ENCODE results near the gene SFMBT2.
"Not testable (repeated sequence)": the region's sequence is repeated elsewhere in the genome, so short reads cannot be mapped to it uniquely, and the experiment has no call there.

The SFMBT2 gene

GRCh38 chr10:7388602-7389001 lies 22.2 kb downstream of the SFMBT2 start:
- no peaks in the 10 kb centered on the region for H3K36me3 ChIP-seq (ENCODE audit: control insufficient read depth in 1 of 2, insufficient read depth in 2 of 2, low read length in 2 of 2)
- peaks cover 0 to 3% of the 10 kb centered on the region in 2 donors for H3K4me1 ChIP-seq (ENCODE audit: control insufficient read depth in 1 of 2, insufficient read depth in 2 of 2, low read length in 2 of 2)
- no peaks in the 10 kb centered on the region for H3K27me3 ChIP-seq (ENCODE audit: control insufficient read depth in 1 of 2, insufficient read depth in 2 of 2, low read length in 2 of 2)
- no peak overlapping the region for H3K4me3 ChIP-seq (ENCODE audit: low read depth in 1 of 2, low read length in 2 of 2)
- no peaks in the 10 kb centered on the region for H3K9me3 ChIP-seq (ENCODE audit: control insufficient read depth in 1 of 2, low read length in 2 of 2)
- H3K9ac ChIP-seq (ENCODE audit: low read depth in 1 of 2, low read length in 2 of 2), result no peak overlapping the region
- no peak overlapping the region for H3K27ac ChIP-seq (ENCODE audit: low read depth, low read length)

- H3K9ac ChIP-seq (ENCODE audit: low read depth in 1 of 2, low read length in 2 of 2); H3K36me3 ChIP-seq (ENCODE audit: control insufficient read depth in 1 of 2, insufficient read depth in 2 of 2, low read length in 2 of 2); H3K4me1 ChIP-seq (ENCODE audit: control insufficient read depth in 1 of 2, insufficient read depth in 2 of 2, low read length in 2 of 2); H3K27me3 ChIP-seq (ENCODE audit: control insufficient read depth in 1 of 2, insufficient read depth in 2 of 2, low read length in 2 of 2); H3K4me3 ChIP-seq (ENCODE audit: low read depth in 1 of 2, low read length in 2 of 2); H3K27ac ChIP-seq (ENCODE audit: low read depth, low read length); H3K9me3 ChIP-seq (ENCODE audit: control insufficient read depth in 1 of 2, low read length in 2 of 2): not testable (repeated sequence)
Measured at GRCh38 chr10:7388149-7388548, 22.7 kb downstream of the SFMBT2 start.

GRCh38 chr10:7385114-7385513 lies 25.7 kb downstream of the SFMBT2 start:
- Histone ChIP-seq H3K4me1 (ENCODE audit: control insufficient read depth in 1 of 2, insufficient read depth in 2 of 2, low read length in 2 of 2) (peaks cover 0 to 3% of the 10 kb centered on the region in 2 donors), H3K27ac (ENCODE audit: low read depth, low read length) (no peak overlapping the region), H3K4me3 (ENCODE audit: low read depth in 1 of 2, low read length in 2 of 2) (no peak overlapping the region), H3K36me3 (ENCODE audit: control insufficient read depth in 1 of 2, insufficient read depth in 2 of 2, low read length in 2 of 2) (peaks cover 0 to 10% of the 10 kb centered on the region in 2 donors), H3K27me3 (ENCODE audit: control insufficient read depth in 1 of 2, insufficient read depth in 2 of 2, low read length in 2 of 2) (no peaks in the 10 kb centered on the region), H3K9ac (ENCODE audit: low read depth in 1 of 2, low read length in 2 of 2) (no peak overlapping the region), H3K9me3 (ENCODE audit: control insufficient read depth in 1 of 2, low read length in 2 of 2) (no peaks in the 10 kb centered on the region)

- H3K9ac ChIP-seq (ENCODE audit: low read depth in 1 of 2, low read length in 2 of 2), result no peak overlapping the region
- H3K27ac ChIP-seq (ENCODE audit: low read depth, low read length), result no peak overlapping the region
- H3K27me3 ChIP-seq (ENCODE audit: control insufficient read depth in 1 of 2, insufficient read depth in 2 of 2, low read length in 2 of 2), result no peaks in the 10 kb centered on the region
- H3K9me3 ChIP-seq (ENCODE audit: control insufficient read depth in 1 of 2, low read length in 2 of 2), result no peaks in the 10 kb centered on the region
- no peaks in the 10 kb centered on the region for H3K4me1 ChIP-seq (ENCODE audit: control insufficient read depth in 1 of 2, insufficient read depth in 2 of 2, low read length in 2 of 2)
- no peak overlapping the region for H3K4me3 ChIP-seq (ENCODE audit: low read depth in 1 of 2, low read length in 2 of 2)
- H3K36me3 ChIP-seq (ENCODE audit: control insufficient read depth in 1 of 2, insufficient read depth in 2 of 2, low read length in 2 of 2), result peaks cover 0 to 18% of the 10 kb centered on the region in 2 donors
Measured at GRCh38 chr10:7383442-7383841, 27.4 kb downstream of the SFMBT2 start.

- H3K4me3 ChIP-seq (ENCODE audit: low read depth in 1 of 2, low read length in 2 of 2), result no peak overlapping the region
- no peaks in the 10 kb centered on the region for H3K27me3 ChIP-seq (ENCODE audit: control insufficient read depth in 1 of 2, insufficient read depth in 2 of 2, low read length in 2 of 2)
- peaks cover 0 to 18% of the 10 kb centered on the region in 2 donors for H3K36me3 ChIP-seq (ENCODE audit: control insufficient read depth in 1 of 2, insufficient read depth in 2 of 2, low read length in 2 of 2)
- H3K4me1 ChIP-seq (ENCODE audit: control insufficient read depth in 1 of 2, insufficient read depth in 2 of 2, low read length in 2 of 2), result no peaks in the 10 kb centered on the region
- H3K27ac ChIP-seq (ENCODE audit: low read depth, low read length), result no peak overlapping the region
- no peaks in the 10 kb centered on the region for H3K9me3 ChIP-seq (ENCODE audit: control insufficient read depth in 1 of 2, low read length in 2 of 2)
- H3K9ac ChIP-seq (ENCODE audit: low read depth in 1 of 2, low read length in 2 of 2), result no peak overlapping the region
Measured at GRCh38 chr10:7380704-7381241, 30.1 kb downstream of the SFMBT2 start.

GRCh38 chr10:7378602-7379403 lies 32.0 kb downstream of the SFMBT2 start:
- H3K4me3 ChIP-seq (ENCODE audit: low read depth in 1 of 2, low read length in 2 of 2), result no peak overlapping the region
- no peak overlapping the region for H3K27ac ChIP-seq (ENCODE audit: low read depth, low read length)
- H3K27me3 ChIP-seq (ENCODE audit: control insufficient read depth in 1 of 2, insufficient read depth in 2 of 2, low read length in 2 of 2), result no peaks in the 10 kb centered on the region
- peaks cover 0 to 18% of the 10 kb centered on the region in 2 donors for H3K36me3 ChIP-seq (ENCODE audit: control insufficient read depth in 1 of 2, insufficient read depth in 2 of 2, low read length in 2 of 2)
- H3K4me1 ChIP-seq (ENCODE audit: control insufficient read depth in 1 of 2, insufficient read depth in 2 of 2, low read length in 2 of 2), result no peaks in the 10 kb centered on the region
- no peak overlapping the region for H3K9ac ChIP-seq (ENCODE audit: low read depth in 1 of 2, low read length in 2 of 2)
- no peaks in the 10 kb centered on the region for H3K9me3 ChIP-seq (ENCODE audit: control insufficient read depth in 1 of 2, low read length in 2 of 2)

- Histone ChIP-seq H3K4me3 (ENCODE audit: low read depth in 1 of 2, low read length in 2 of 2) (no peak overlapping the region), H3K27ac (ENCODE audit: low read depth, low read length) (no peak overlapping the region), H3K9ac (ENCODE audit: low read depth in 1 of 2, low read length in 2 of 2) (no peak overlapping the region), H3K4me1 (ENCODE audit: control insufficient read depth in 1 of 2, insufficient read depth in 2 of 2, low read length in 2 of 2) (no peaks in the 10 kb centered on the region), H3K36me3 (ENCODE audit: control insufficient read depth in 1 of 2, insufficient read depth in 2 of 2, low read length in 2 of 2) (peaks cover 4 to 25% of the 10 kb centered on the region in 2 donors), H3K9me3 (ENCODE audit: control insufficient read depth in 1 of 2, low read length in 2 of 2) (peaks cover 0 to 2% of the 10 kb centered on the region in 2 donors), H3K27me3 (ENCODE audit: control insufficient read depth in 1 of 2, insufficient read depth in 2 of 2, low read length in 2 of 2) (no peaks in the 10 kb centered on the region)
Measured at GRCh38 chr10:7377614-7378248, 33.1 kb downstream of the SFMBT2 start.

GRCh38 chr10:7374795-7375194 lies 36.0 kb downstream of the SFMBT2 start:
- Histone ChIP-seq H3K27ac (ENCODE audit: low read depth, low read length) (no peak overlapping the region), H3K4me3 (ENCODE audit: low read depth in 1 of 2, low read length in 2 of 2) (no peak overlapping the region), H3K4me1 (ENCODE audit: control insufficient read depth in 1 of 2, insufficient read depth in 2 of 2, low read length in 2 of 2) (no peaks in the 10 kb centered on the region), H3K36me3 (ENCODE audit: control insufficient read depth in 1 of 2, insufficient read depth in 2 of 2, low read length in 2 of 2) (peaks cover 7 to 15% of the 10 kb centered on the region in 2 donors), H3K9me3 (ENCODE audit: control insufficient read depth in 1 of 2, low read length in 2 of 2) (peaks cover 0 to 3% of the 10 kb centered on the region in 2 donors), H3K27me3 (ENCODE audit: control insufficient read depth in 1 of 2, insufficient read depth in 2 of 2, low read length in 2 of 2) (no peaks in the 10 kb centered on the region), H3K9ac (ENCODE audit: low read depth in 1 of 2, low read length in 2 of 2) (no peak overlapping the region)

- H3K4me3 ChIP-seq (ENCODE audit: low read depth in 1 of 2, low read length in 2 of 2), result no peak overlapping the region
- H3K9me3 ChIP-seq (ENCODE audit: control insufficient read depth in 1 of 2, low read length in 2 of 2), result peaks cover 0 to 3% of the 10 kb centered on the region in 2 donors
- H3K36me3 ChIP-seq (ENCODE audit: control insufficient read depth in 1 of 2, insufficient read depth in 2 of 2, low read length in 2 of 2), result peaks cover 13 to 16% of the 10 kb centered on the region in 2 donors
- H3K27ac ChIP-seq (ENCODE audit: low read depth, low read length), result no peak overlapping the region
- no peaks in the 10 kb centered on the region for H3K4me1 ChIP-seq (ENCODE audit: control insufficient read depth in 1 of 2, insufficient read depth in 2 of 2, low read length in 2 of 2)
- H3K9ac ChIP-seq (ENCODE audit: low read depth in 1 of 2, low read length in 2 of 2), result no peak overlapping the region
- no peaks in the 10 kb centered on the region for H3K27me3 ChIP-seq (ENCODE audit: control insufficient read depth in 1 of 2, insufficient read depth in 2 of 2, low read length in 2 of 2)
Measured at GRCh38 chr10:7373039-7373438, 37.8 kb downstream of the SFMBT2 start.

- Histone ChIP-seq H3K4me1 (ENCODE audit: control insufficient read depth in 1 of 2, insufficient read depth in 2 of 2, low read length in 2 of 2) (no peaks in the 10 kb centered on the region), H3K9ac (ENCODE audit: low read depth in 1 of 2, low read length in 2 of 2) (no peak overlapping the region), H3K36me3 (ENCODE audit: control insufficient read depth in 1 of 2, insufficient read depth in 2 of 2, low read length in 2 of 2) (peaks cover 13 to 20% of the 10 kb centered on the region in 2 donors), H3K27me3 (ENCODE audit: control insufficient read depth in 1 of 2, insufficient read depth in 2 of 2, low read length in 2 of 2) (no peaks in the 10 kb centered on the region), H3K9me3 (ENCODE audit: control insufficient read depth in 1 of 2, low read length in 2 of 2) (peaks cover 0 to 3% of the 10 kb centered on the region in 2 donors), H3K27ac (ENCODE audit: low read depth, low read length) (no peak overlapping the region), H3K4me3 (ENCODE audit: low read depth in 1 of 2, low read length in 2 of 2) (no peak overlapping the region)
Measured at GRCh38 chr10:7372504-7372903, 38.3 kb downstream of the SFMBT2 start.
